Measurements from ENCODE around the gene DLGAP1. TPM values are rescaled to one million over a fixed set of nuclear protein-coding genes. Genes with fewer than 3 reads are reported as not detected.

DLGAP1 gene
- total RNA-seq, 4 donors from 2014 or later = 2.0 to 4.7 (median 2.1) TPM; not detected in 1

DNA sequence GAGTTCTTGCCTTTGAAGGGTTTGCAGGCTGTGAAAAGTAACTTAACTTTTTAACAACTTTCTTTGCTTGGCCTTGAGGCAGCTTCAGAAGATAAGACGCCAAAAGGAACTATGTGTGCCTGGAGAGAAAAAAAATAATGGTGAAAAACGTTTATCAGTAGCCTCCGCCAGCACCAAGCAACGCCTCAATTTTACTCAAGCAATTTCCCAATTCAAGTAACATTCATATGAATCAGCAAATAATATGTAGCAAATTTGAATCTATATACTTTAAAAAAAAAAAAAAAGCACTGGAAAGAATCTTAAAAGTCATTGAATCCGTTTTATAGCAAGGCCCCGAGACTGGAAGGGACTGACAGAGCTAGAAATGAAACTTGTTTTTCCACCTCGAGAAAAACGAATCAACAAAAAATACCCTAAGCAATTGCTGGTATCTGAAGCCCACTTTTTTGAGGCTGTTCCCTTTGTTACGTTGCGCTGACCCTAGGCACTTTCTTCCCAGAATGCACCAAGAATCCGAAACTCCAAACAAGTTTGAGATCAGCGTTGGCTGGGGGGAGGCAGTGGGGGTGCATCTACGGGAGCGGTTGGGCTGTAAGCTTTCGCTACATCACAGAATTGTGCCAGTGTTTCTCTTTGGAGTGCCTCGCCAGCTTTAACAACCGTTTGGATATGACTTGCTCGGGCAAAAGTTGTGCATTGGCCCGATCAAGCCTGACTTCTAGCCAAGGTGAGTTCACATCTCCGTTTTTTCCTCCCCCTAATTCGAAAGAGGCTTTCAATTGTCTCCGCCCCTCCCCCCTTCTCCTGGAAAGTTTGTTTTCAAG, 1007.8 kb downstream of the DLGAP1 start:
- no peaks in the 10 kb centered on the region for H3K36me3 ChIP-seq

More for the DNA sequence above, 1007.8 kb downstream of the DLGAP1 start:
- peak in 1 of 2 donors; percentile 77 for DNase-seq (ENCODE audit: low spot score in 2 of 2)
- peak overlapping the region; percentile 90 for H3K4me3 ChIP-seq
- TF ChIP-seq EP300 (IDR thresholded peaks at IDR 0.05) (no peak), POLR2A (IDR thresholded peaks at IDR 0.05) (no peak), POLR2AphosphoS5 (IDR thresholded peaks at IDR 0.05) (no peak)
- TF ChIP-seq, protein P1, sequence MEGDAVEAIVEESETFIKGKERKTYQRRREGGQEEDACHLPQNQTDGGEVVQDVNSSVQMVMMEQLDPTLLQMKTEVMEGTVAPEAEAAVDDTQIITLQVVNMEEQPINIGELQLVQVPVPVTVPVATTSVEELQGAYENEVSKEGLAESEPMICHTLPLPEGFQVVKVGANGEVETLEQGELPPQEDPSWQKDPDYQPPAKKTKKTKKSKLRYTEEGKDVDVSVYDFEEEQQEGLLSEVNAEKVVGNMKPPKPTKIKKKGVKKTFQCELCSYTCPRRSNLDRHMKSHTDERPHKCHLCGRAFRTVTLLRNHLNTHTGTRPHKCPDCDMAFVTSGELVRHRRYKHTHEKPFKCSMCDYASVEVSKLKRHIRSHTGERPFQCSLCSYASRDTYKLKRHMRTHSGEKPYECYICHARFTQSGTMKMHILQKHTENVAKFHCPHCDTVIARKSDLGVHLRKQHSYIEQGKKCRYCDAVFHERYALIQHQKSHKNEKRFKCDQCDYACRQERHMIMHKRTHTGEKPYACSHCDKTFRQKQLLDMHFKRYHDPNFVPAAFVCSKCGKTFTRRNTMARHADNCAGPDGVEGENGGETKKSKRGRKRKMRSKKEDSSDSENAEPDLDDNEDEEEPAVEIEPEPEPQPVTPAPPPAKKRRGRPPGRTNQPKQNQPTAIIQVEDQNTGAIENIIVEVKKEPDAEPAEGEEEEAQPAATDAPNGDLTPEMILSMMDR (IDR thresholded peaks at IDR 0.05) = no peak
- H3K27ac ChIP-seq = peak overlapping the region; percentile 100
- WGBS = 2% methylated on average over 22 of the region's 22 CpGs
- no peaks in the 10 kb centered on the region for H3K9me3 ChIP-seq
- peaks cover 18% of the 10 kb centered on the region for H3K4me1 ChIP-seq
- no peaks in the 10 kb centered on the region for H3K27me3 ChIP-seq
